22Rv1 (cell line): ENCODE results near the gene WSB1.

Experiments used
- CTCF ChIP-seq: fragments of 450-650 bp; IDR thresholded peaks from 2 replicates; pipeline ENCODE4 v1.5.1; 2017; ENCODE audit warnings: mild to moderate bottlenecking
- ZFX ChIP-seq: fragments of 450-650 bp; IDR thresholded peaks from 2 replicates; pipeline ENCODE4 v1.6.1; 2017; ENCODE audit warnings: antibody characterized with exemption, borderline replicate concordance

DNA sequence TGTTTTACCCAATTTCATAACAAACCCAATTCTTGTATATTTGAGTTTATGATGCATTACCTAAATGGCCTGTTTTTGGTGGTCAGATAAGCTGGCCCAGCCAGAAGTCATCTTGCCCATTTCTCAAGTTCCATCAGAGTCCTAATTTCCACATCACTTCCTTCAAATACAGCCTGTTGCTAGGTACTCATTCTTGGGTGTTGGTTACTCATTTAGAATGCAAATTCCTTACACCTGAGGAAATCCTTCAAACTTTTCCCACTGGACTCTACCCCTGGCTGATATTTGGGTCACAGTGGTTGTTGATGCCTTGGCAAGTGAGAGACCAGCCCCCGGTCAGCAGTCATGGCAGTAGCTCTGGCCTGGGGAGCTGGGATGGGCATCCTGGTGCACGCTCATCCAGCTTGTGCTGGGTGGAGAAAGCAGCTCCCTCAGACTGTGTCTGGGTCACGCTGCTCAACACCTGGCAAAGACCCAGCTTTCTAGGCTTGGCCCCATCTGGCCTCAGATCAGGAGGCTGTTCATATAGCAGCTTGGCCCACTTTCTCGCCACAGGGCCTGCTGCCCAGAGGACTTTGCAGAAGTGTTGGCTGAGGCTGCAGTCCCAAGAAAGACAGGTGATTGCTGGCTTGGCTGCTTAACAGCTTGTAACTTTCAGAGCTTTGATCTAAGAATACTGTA is 25.8 kb downstream of the WSB1 start:
- TF ChIP-seq CTCF (no peak), ZFX (no peak)
